Kidney (tissue), 14 donors: ENCODE data around the gene HSPG2. TPM values are rescaled to one million over a fixed set of nuclear protein-coding genes. Genes with fewer than 3 reads are reported as not detected.

Experiments
- DNase-seq, 5 donors: peaks; one replicate each; pipeline ENCODE4 v3.0.0-alpha.2; 2013 to 2020
- FAIRE-seq: peaks from 2 replicates; lab custom pipeline; 2012; peaks lifted over from hg19 to GRCh38; lab: Jason Lieb, UNC
- H3K27ac ChIP-seq, 2 donors: one replicate each; pipeline ENCODE4 v1.7.0; 2013; ENCODE audit warnings: low read depth in 2 of 2, low read length in 2 of 2, inconsistent platforms in 1 of 2
- H3K27me3 ChIP-seq: one replicate; pipeline ENCODE4 v1.7.1; 2013; ENCODE audit warnings: low read length, inconsistent platforms; ENCODE audit not compliant: control insufficient read depth, insufficient read depth
- H3K36me3 ChIP-seq, 3 donors: one replicate each; pipeline versions ENCODE4 v1.7.0 to v1.7.1; 2013; ENCODE audit warnings: low read length in 3 of 3, control low read depth in 1 of 3, inconsistent platforms in 1 of 3; ENCODE audit not compliant: insufficient read depth in 3 of 3, control insufficient read depth in 2 of 3
- H3K4me1 ChIP-seq, 3 donors: one replicate each; pipeline versions ENCODE4 v1.7.0 to v1.7.1; 2013; ENCODE audit warnings: low read length in 3 of 3, inconsistent platforms in 1 of 3, low read depth in 1 of 3; ENCODE audit not compliant: control insufficient read depth in 2 of 3, insufficient read depth in 2 of 3
- H3K4me3 ChIP-seq, 3 donors: one replicate each; pipeline versions ENCODE4 v1.7.0 to v1.8.1; 2013; ENCODE audit warnings: low read length in 3 of 3, control low read depth in 1 of 3, inconsistent platforms in 1 of 3
- H3K9ac ChIP-seq, 3 donors: one replicate each; pipeline versions ENCODE4 v1.7.0 to v1.7.1; 2013; ENCODE audit warnings: low read length in 3 of 3, control low read depth in 1 of 3, inconsistent platforms in 1 of 3
- H3K9me3 ChIP-seq, 3 donors: one replicate each; pipeline versions ENCODE4 v1.7.0 to v1.7.1; 2013; ENCODE audit warnings: low read length in 3 of 3, control low read depth in 1 of 3, inconsistent platforms in 1 of 3; ENCODE audit not compliant: control insufficient read depth in 2 of 3, insufficient read depth in 1 of 3
- CTCF ChIP-seq: IDR thresholded peaks from 3 replicates; pipeline ENCODE4 v1.5.1; 2012; ENCODE audit warnings: mild to moderate bottlenecking, moderate library complexity, borderline replicate concordance; ENCODE audit not compliant: insufficient read depth; ENCODE audit errors: extremely low read depth
- intact Hi-C: fragments of 100-400 bp; cut with DNase I; formaldehyde crosslinking; loops from one replicate; pipeline ENCODE4 v1.11.1; 2022
- polyA plus RNA-seq: library from polyadenylated mRNA; stranded (reverse); fragments of 350-450 nt; fragmentation: Illumina TruSeq; extraction: RNeasy Lipid Tissue Mini Kit (QIAGEN cat#74804); gene quantifications from one replicate; pipeline ENCODE4 v1.2.3, GENCODE V29; 2014; ENCODE audit warnings: low read depth, low replicate concordance; ENCODE audit not compliant: insufficient read depth
- total RNA-seq: library from RNA; stranded (reverse); fragmentation: NEBNext Ultra II Directional; extraction: Animal tissue kit (Norgen Biotek cat#: 25700); gene quantifications from one replicate; pipeline ENCODE4 v1.2.1, GENCODE V29; 2021
- donor health status: control.
- donor health status: control.
- donor health status: control.
- donor health status: control.
- donor health status: control.
- donor health status: DM: yes; HTN: yes; CAD: no.
- donor health status: Normal renal cell carcinoma (clear cell type).

HSPG2 gene
- total and polyA plus RNA-seq, 2 donors from 2014 or later = 60.4 to 510 TPM

- no peaks in the 10 kb centered on the region for H3K27me3 ChIP-seq
- no peaks in the 10 kb centered on the region for H3K4me1 ChIP-seq
- no peak overlapping the region for H3K4me3 ChIP-seq
- FAIRE-seq (no peak), DNase-seq (no peak)
- H3K9ac ChIP-seq = no peak overlapping the region
- no peaks in the 10 kb centered on the region for H3K9me3 ChIP-seq
- TF ChIP-seq CTCF = no peak
- peaks cover 2 to 20% (median 6%) of the 10 kb centered on the region in 3 donors for H3K36me3 ChIP-seq
- no peak overlapping the region for H3K27ac ChIP-seq
- intact Hi-C loops = no loop called here
Measured at GRCh38 chr1:21885236-21886037, 51.7 kb downstream of the HSPG2 start.

GRCh38 chr1:21884456-21885235 lies 52.5 kb downstream of the HSPG2 start:
- FAIRE-seq (no peak), DNase-seq (no peak)
- Histone ChIP-seq H3K4me1 (no peaks in the 10 kb centered on the region), H3K4me3 (no peak overlapping the region), H3K36me3 (peaks cover 2 to 26% (median 11%) of the 10 kb centered on the region in 3 donors), H3K9me3 (no peaks in the 10 kb centered on the region), H3K9ac (no peak overlapping the region), H3K27ac (no peak overlapping the region), H3K27me3 (no peaks in the 10 kb centered on the region)
- intact Hi-C loops = no loop called here
- TF ChIP-seq CTCF = no peak

GRCh38 chr1:21882721-21883415 lies 54.2 kb downstream of the HSPG2 start:
- Histone ChIP-seq H3K9ac (no peak overlapping the region), H3K27ac (no peak overlapping the region), H3K36me3 (peaks cover 2 to 36% (median 11%) of the 10 kb centered on the region in 3 donors), H3K4me3 (no peak overlapping the region), H3K4me1 (no peaks in the 10 kb centered on the region), H3K9me3 (no peaks in the 10 kb centered on the region), H3K27me3 (no peaks in the 10 kb centered on the region)
- no peak for TF ChIP-seq CTCF
- no peak for FAIRE-seq
- intact Hi-C loops = no loop called here
- DNase-seq = no peak
